NCI-H2227 treated with DMSO at 0.1 percent for 48 hours (cell line): ENCODE results near the gene SCNN1G.
"Not testable (repeated sequence)": the region's sequence is repeated elsewhere in the genome, so short reads cannot be mapped to it uniquely, and the experiment has no call there.

Experiments used
- DNase-seq: peaks from one replicate; lab custom pipeline; 2025; lab: John Stamatoyannopoulos, UW

SCNN1G gene, protein sequence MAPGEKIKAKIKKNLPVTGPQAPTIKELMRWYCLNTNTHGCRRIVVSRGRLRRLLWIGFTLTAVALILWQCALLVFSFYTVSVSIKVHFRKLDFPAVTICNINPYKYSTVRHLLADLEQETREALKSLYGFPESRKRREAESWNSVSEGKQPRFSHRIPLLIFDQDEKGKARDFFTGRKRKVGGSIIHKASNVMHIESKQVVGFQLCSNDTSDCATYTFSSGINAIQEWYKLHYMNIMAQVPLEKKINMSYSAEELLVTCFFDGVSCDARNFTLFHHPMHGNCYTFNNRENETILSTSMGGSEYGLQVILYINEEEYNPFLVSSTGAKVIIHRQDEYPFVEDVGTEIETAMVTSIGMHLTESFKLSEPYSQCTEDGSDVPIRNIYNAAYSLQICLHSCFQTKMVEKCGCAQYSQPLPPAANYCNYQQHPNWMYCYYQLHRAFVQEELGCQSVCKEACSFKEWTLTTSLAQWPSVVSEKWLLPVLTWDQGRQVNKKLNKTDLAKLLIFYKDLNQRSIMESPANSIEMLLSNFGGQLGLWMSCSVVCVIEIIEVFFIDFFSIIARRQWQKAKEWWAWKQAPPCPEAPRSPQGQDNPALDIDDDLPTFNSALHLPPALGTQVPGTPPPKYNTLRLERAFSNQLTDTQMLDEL

DNA sequence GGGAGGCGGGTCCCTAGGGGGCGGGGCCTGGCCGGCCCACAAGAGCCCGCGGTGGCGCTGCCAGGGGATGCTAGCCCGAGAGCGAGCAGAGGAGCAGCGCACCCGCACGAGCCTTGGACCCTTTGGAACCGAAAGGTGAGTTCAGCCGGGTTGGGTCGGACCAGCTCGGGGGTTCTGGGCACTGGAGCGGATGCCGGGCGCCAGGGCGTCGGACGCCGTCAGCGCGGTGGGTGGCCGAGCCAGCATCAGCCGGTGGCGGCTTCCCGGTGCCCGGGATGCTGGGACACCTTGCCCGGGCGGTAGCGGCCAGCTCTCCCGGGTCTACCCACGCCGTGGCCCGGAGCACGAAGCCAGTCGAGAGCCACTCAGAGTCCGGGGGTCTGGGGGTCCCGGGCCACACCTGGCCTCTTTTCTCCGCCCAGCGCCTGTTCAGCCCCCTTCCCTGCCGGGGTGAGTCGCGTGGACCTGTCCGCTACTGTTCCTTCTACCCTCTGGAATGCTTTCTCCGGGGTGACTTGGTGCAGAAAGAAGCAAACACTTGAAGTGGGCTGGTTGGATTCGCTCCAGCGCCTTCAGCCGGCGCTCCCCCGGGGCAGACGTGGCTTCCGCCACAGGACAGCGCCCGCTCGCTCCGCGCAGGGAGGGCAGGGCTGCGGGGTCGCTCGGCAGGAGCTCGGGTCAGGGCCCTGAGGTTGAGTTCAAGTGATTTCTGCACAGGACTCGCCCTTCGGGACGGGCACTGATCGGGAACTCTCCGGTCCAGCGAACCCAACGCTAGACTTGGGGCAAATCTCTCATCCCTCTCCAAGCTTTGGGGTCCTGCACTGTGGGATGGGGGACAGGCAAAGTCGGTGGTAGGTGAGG, at the start of gene SCNN1G:
Gene SCNN1G, plus strand, starts transcription at position 67 of the 864 bp plus-strand sequence. CDS start 3,527 bp downstream, outside the sequence.
- no peak for DNase-seq

DNA sequence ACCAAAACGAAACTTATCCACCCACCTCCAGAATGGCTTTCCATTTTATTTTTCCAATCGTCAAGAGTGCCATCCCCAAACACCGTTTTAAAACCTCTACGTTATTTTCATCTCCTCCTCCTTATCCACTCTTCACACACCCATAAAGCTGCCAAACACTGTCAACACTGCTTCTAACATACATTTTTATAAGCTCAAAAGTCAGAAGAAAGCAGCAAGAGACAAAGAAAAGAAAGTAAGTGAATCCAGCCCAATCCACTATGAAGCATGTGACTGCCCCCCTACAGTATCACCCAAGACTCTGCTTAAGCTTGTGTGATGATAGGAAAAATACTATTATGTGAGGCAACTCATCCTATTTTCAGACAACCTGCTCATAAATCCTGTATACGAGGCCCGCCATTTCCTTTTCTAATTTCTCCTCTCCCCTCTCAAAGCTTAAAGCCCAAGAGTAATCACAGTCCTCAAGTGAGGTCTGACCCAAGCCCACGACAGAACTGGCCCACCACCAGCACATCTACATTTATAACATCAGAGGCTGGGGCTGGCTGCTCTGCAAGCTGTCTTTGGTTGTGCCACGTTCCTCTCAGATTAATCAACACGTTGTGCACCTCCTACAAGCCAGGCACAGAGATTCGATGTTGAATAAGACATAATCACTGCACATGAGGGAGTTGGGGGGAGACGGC, 49.6 kb upstream of the SCNN1G start:
- DNase-seq: no peak

DNA sequence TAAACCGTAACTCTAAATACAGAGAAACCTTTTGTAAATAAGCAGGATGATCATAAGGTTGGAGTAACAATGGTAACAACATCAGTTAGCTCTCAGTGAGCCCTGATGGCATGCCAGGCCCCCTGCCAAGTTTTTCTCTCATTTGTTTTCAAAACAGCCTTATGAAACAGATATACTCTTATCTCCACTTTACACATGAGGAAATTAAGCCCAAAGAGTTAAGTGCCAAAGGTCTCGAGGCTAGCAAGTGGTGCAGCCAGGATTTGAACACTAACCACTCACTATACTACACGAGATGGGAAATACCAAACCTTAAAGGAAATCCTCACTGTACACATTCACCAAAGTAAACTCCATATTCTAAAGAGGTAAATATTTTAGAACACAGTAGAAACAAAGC, 48.3 kb upstream of the SCNN1G start:
- no peak for DNase-seq

DNA sequence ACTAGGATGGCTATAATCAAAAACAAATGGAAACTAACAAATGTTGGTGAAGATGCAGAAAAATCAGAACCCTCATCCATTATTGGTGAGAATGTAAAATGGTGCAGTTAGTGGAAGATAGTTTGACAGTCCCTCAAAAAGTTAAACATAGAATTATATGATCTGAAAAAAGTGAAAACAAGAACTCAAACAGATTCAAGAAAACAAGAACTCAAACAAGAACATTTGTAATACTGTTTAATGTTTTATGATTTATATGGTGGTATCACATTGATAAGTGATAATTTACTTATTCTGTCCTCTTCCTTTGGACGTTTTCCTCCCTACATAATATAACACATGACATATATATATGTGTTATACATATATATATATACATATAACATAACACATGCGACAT, 45.3 kb upstream of the SCNN1G start:
- no peak for DNase-seq

DNA sequence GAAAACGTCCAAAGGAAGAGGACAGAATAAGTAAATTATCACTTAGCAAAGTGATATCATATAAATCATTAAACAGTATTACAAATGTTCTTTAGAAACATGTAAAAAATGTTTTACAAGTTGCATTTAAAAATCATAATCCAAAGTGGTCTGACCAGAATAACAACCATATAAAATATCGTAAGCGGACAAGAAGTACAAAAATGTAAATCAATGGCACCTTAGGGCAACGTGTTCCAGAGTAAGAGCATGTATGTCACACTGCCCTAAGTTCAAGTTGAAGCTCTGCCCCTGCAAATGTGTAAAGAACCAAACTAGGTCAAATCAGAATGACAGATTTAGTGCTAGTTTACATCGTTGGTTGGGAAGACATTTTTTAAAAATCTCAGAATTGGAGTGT, 44.7 kb upstream of the SCNN1G start:
- no peak for DNase-seq

DNA sequence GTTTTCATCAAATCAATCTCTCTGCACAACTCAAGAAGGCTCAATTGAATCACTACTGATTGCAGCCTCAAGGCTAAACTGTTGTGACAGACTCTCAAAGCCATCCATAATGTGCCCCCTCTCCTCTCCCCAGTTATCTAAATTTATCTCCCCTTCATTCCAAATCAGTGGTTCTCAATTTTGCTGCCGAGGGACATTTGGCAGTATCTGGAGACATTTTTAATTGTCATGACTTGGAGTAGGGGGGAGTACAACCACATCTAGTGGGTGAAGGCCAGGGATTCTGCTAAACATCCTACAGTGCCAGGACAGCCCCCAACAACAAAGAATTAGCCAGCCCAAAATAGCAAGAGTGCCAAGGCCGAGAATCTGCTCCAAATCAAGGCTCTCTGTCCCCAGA, 42.4 kb upstream of the SCNN1G start:
- DNase-seq: no peak

DNA sequence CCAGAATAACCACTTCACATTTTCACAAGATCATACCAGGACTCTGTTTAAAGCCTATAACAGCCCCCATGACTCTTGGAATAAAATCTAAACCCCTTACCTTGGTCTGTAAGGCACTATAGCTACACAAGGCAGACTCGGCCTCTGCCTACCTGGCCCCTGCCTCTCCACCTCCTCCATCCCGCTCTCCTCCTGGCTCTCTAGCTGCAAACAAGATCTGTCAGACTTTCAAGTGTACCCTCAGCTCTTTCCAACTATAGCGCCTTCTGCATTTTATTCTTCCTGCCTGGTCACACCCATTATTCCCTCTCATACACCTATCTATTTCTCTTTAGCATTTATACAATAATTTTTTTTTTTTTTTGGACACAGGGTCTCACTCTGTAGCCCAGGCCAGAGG, 41.5 kb upstream of the SCNN1G start:
- DNase-seq: no peak

DNA sequence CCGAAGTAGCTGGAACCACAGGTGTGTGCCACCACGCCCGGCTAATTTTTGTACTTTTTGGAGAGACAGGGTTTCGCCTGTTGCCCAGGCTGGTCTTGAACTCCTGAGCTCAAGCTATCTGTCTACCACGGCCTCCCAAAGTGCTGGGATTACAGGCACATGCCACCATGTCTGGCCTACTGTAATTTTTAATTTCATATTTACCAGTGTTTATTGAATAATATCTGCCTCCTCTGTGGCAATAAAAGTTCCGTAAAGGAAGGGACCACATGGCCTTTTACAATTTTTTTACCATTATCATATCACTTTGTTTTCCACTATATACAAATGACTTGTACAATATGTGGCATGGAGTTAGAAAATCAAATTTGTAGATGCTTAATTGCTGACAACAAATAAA, 41.0 kb upstream of the SCNN1G start:
- DNase-seq: no peak

DNA sequence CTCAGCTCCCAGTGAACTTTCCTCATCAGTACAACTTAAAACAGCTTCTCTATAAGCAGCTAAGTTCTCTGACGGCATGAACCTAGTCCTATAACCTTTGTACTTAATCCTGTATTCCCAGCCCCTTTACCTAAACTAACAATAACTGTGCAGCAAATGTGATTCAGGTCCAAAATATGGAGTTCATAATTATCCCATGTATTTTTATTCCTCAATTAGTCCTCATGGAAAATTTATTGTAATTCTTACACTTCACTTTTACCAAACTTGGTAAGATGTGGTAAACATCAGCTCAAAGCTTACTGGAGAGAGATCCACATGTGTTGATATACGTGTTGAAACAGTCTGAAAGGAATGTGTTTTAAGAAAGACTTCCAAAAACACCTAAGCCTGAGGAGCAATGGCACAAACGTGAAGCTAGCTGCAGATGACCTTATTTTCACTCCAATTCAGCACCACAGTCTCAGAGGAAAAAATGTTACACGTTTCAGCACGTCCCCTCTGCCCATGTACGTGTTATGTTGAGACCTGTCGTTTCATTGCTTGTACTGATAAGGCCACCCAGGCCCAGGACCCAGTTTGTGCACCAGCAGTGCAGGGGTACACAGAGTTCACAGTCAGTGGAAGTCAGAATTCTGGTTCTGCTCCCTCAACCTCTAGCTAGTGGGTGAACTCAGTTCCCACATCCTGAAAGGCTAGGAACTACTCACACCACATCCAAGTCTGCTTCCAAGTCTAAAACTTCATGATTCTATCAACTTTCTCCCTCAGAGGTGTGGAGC, 40.4 kb upstream of the SCNN1G start:
- no peak for DNase-seq

DNA sequence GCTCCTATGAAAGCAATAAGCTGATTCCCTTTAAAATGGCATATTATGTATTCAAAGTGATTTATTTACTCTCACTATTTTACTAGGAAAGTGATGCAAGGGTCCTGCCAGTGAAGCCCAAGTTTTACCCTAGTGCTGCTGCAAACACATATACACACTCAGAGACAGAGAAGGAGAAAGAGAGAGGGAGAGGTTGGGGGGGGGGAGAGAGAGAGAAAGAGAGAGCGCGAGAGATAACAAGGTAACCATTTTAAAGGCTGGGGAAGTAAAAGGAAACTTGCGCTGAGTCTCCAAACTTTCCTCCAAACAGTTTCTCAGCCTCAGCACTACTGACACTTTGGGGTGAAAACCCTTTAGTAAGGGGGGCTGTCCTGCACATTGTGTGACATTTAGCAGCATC, 39.2 kb upstream of the SCNN1G start:
- no peak for DNase-seq

DNA sequence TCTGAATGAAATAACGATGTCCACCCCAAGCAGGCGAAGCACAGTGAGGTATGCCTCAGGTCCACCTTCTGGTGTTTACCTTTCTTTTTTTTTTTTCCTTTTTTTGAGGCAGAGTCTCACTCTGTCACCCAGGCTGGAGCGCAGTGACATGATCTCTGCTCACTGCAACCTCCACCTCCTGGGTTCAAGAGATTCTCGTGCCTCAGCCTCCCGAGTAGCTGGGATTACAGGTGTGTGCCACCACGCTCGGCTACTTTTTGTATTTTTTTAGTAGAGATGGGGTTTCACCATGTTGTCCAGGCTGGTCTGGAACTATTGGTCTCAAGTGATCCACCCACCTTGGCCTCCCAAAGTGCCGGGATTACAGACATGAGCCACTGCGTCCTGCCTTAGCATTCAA, 38.2 kb upstream of the SCNN1G start:
- DNase-seq: not testable (repeated sequence)

DNA sequence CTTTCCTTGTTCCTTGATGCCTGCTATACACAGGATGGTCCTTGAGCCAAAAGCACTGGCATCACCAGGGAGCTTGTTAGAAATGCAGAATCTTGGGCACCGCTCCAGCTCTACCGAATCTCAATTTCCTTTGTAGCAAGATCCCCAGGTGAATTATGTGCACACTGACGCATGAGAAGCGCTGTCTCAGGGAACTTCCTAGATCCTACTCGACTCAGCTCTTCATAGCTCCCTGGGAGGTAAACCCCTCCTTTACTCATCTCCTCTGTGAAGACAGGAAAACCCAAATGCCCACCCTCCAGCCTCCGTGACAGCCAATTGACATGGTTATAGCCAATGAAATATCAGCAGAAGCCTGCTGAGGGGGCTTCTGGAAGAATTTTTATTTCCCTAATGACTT, 37.4 kb upstream of the SCNN1G start:
- DNase-seq: no peak

DNA sequence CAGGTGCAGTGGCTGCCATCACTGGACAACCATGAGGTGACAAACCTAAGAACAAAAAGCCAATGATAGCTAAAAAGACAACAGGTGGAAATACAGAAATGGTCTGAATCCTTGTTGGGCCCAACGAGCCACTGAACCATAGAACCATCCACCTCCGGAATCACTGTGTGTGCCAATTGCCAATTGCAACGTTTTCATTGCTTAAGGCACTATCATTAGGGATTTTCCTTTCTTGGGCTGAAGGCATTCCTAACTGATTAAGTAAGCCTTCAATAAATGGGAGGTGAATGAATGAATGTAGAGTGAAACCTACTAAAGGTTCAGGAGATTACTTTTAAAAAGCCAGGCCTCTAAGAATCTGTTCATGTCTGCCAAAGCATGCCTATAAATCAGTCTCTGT, 36.9 kb upstream of the SCNN1G start:
- no peak for DNase-seq

DNA sequence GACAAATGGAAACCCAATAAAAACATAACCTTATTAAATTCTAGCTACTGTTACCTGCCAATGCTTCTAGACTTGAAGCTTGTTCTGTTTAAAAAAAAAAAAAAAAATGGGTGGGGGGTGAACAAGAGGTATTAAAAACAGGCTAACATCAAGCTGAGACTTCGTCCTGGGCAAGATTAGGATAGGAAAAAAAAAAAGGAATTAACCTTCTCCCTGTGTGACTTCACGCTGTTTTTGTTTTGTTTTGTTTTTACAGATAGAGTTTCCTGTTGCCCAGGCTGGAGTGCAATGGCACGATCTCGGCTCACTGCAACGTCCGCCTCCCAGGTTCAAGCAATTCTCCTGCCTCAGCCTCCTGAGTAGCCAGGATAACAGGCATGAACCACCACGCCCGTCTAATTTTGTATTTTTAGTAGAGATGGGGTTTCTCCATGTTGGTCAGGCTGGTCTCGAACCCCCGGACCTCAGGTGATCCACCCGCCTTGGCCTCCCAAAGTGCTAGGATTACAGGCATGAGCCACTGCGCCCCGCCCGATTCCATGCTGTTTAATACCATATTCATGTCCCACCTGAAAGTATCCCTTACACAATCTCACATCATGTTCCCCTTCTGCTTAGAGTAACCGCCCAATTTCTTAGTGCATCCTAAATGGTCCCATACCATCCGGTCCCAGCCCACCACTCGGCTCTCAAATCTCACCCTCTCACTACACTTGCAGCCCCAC, 35.5 kb upstream of the SCNN1G start:
- no peak for DNase-seq

DNA sequence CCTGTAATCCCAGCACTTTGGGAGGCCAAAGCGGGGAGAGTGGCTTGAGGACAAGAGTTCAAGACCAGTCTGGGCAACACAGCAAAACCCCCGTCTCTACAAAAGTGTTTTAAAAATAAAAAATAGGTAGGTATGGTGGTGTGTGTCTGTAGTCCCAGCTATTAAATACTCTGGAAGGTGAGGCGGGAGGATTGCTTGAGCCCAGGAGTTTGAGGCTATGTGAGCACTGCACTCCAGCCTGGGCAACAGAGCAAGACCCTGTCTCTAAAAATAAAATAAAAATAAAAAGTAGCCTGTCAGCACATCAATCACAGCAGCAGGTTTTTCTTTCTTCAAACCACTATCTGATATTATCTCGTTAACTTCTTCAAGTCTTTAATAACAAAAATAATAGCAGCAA, 34.9 kb upstream of the SCNN1G start:
- no peak for DNase-seq

DNA sequence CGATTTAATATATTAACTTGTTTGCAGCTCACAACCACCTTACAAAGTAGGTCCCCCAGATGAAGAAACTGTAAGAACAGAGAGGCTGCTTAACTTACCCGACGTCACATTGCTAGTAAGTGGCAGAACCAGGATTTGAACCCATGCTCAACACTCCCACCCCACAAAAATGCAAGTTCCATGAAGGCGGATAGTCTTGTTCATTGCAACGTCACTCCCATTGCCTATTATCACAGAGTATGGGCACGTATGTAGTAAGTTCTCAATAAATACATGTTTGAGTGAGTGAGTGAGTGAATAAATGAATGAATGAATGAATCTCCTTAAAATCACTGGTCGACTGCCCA, 34.4 kb upstream of the SCNN1G start:
- DNase-seq: no peak

DNA sequence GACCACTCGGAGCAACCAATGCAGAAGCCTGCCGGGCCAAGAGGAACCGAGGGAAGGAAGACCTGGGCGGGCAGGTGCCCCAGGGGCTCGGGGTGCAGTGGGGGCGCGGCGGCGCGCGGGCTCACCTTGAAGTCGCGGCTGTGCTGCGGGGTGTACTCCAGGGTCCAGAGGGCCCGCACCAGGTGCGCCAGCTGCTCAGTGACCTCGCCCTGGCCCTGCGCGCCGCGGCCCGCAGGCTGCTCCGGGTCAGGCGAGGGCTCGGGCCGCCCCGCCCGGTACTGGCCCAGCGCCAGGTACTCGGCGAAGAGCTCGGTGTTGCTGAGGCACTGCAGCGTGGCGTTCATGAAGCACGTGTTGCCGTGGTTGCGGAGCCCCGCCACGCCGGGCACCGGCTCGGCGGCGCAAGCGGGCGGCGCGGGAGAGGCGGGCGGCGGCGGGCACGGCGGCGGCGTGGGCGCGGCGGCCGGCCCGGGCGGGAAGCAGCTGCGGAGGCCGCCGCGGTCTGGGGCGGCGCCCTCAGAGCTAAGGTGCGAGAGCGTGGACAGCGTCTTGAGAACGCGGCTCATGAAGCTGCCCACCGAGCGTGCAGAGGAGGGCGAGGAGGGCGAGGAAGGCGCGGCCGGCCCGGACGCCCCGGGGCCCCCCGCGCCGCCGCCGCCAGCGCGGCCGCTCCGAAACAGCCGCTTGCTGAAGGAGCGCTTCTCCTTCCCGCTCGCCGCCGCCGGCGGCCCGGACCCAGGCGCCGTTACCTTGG, 33.9 kb upstream of the SCNN1G start:
- DNase-seq: peak; percentile 57

DNA sequence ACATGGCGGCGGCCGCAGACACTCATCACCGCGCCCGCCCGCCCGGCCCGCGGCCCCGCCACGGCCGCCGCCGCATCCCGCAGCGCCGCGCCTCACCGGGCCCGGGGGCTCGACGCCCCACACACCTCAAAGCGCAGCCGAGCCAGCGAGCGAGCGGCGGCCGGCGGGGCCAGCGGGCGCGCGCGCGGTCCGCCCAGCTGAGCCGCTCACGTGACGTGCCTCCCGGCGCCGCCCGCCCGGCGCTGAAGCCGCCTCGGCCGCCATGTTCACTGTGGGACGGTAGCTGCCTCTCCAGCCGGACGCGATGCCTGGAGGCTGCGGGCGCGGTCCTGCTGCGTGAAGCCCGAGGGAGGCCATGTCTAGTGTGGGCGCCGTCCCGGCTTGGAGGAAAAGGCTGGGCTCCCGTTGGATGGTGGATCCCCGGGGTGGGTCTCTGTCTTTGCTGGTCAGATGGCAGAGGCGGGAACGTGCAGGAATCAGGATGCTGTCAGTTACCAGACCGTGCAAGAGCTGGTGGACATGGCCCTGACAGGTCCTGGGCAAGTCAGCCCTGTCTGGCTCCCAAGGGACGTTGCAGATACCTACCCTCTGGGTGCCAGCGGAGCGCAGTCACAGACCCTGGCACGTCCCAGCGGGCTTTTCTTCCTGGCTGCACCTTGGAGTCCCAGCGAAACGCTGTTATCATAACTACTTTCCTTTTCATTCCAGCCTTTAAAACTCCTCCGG, 33.1 kb upstream of the SCNN1G start, which contains the start of gene USP31:
Gene USP31, minus strand, starts transcription at position 186 of the 726 bp plus-strand sequence. Its CDS starts 182 bp downstream, at position 4.
- DNase-seq: peak; percentile 93

DNA sequence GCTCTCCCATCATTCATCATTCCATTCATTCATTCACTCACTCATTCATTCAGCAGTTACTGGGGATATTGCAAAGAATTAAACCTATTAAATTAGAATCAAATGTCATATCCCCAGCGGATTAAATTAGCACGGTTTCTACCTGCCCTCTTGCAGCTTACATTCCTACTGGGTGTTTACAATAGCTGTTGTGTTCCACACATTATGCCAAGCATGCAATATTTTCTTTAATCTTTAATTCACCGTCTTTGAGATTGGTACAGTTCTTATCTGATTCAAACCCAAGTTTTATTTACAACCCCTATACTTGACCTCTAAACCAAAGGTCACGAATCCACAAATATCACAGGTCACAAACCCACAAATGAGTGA, 32.6 kb upstream of the SCNN1G start:
- no peak for DNase-seq
